ENCODE measurements around the gene DOK6.

GRCh38 chr18:69763821-69764220 is 363.1 kb downstream of the DOK6 start:
- TF ChIP-seq CTCF (IDR thresholded peaks at IDR 0.05): no peak
- no peak for TF ChIP-seq POLR2A (IDR thresholded peaks at IDR 0.05)
